DMS53 (cell line): ENCODE data around the gene NRIP3.

Experiments used
- DNase-seq: peaks from one replicate; lab custom pipeline; 2025; lab: John Stamatoyannopoulos, UW

Gene NRIP3

GRCh38 chr11:9003573-9004182, at the start of gene NRIP3:
Gene NRIP3 (minus strand): TSS chr11:9004001. CDS start chr11:9003935, 66 bp downstream.
- DNase-seq: peak; percentile 94

DNA sequence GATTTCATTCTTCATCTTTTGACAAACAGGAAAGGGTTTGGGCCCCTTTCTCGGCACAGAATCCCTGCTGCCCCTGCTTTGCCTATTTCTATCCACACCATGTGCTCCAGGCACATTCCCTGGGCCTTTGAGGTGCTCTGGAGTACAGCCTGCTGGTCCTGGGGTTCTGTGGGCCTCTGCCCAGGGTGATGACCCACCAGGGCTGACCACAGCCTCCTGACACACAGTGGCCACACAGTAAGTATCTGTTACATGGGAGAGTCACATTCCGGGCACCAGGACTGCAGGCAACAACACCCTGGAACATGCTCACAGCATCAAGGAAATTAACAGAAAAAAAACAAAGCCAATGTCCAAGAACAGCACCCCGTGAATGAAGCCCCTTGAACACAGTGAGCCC, 48.5 kb upstream of the NRIP3 start:
- no peak for DNase-seq

- no peak for DNase-seq
Measured at GRCh38 chr11:9049959-9050358, 46.2 kb upstream of the NRIP3 start.

- no peak for DNase-seq
Measured at GRCh38 chr11:9047964-9048523, 44.2 kb upstream of the NRIP3 start.

DNA sequence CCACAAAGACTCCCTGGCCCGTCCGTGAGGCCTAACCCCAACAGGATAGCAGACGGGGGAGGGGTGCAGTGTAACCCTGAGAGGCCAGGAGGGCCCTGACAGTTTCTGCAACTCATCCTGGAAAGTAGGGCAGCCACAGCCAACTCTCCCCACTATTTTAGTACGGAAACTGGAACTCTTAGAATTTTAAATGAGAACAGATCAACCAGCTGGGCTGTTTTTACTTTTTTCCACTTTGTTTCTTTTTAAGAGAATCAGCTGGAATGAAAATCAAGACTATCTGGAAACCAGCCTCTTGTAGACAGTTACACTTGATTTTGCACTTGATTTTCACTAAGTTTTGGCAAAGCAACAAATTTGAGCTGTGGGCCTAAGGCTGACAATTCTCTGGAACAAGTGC, 42.7 kb upstream of the NRIP3 start:
- DNase-seq: no peak

DNA sequence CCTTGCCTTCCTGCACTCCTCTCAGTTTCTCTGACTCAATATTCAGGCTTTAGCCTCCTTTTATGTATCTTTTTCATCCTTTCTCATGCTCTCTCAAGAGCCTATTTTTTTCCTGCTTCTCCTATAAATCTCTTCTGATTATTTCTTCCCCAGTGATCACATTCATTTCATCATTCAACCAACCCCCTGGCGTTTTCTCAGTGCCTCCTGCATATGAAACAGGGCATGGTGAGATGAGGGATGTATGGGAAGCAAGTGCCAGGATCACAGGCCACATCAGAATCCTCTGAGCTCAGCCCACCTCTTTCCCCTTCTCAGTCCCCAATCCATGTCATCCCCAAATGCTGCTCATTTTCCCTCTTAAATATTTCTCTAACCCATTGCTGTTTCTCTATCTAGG, 38.7 kb upstream of the NRIP3 start:
- no peak for DNase-seq

GRCh38 chr11:9041747-9042146, 37.9 kb upstream of the NRIP3 start:
- DNase-seq: no peak

DNA sequence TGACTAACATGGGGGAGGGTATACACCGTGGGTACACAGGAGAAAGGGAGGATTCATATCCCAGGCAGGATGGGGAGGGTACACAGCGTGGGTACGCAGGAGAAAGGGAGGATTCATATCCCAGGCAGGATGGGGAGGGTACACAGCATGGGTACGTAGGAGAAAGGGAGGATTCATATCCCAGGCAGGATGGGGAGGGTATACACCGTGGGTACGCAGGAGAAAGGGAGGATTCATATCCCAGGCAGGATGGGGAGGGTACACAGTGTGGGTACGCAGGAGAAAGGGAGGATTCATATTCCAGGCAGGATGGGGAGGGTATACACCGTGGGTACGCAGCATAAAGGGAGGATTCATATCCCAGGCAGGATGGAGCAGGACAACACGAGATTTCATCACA, 36.6 kb upstream of the NRIP3 start:
- DNase-seq: no peak

DNA sequence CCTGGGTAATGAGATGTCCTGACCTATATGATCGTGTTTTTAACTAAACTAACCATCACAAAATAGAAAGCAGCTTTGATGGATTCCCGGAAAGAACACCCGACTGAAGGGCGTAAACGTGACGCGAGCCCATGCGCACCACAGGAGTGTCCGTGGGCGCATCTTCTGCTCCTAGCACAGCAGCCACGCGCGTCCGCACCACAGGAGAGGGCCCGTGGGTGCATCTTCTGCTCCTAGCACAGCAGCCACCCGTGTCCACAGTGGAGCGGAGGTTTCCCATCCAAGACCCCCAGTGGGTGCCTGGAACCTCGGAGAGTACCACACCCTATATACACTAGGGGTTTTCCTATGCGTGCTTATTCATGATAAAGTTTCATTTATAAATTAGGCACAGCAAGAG, 36.1 kb upstream of the NRIP3 start:
- DNase-seq: no peak

DNA sequence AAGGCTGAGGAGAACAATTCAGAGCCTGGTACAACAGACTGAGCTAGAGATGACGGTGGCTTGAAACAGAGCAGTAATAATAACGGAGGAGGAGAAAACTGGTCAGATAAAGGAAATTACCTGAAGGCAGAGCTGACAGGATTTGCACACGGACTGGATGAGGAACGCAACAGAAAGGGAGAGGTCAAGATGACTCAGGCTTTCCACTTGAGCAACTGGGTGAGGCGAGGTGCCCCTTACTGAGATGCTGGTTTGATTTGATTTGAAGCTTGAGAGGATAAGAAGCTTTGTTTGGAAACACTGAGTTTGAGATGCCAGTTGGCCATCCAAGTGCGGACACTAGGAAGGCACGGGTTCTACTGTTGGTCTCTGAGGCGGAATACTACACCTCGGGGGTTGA, 35.4 kb upstream of the NRIP3 start:
- DNase-seq: no peak

DNA sequence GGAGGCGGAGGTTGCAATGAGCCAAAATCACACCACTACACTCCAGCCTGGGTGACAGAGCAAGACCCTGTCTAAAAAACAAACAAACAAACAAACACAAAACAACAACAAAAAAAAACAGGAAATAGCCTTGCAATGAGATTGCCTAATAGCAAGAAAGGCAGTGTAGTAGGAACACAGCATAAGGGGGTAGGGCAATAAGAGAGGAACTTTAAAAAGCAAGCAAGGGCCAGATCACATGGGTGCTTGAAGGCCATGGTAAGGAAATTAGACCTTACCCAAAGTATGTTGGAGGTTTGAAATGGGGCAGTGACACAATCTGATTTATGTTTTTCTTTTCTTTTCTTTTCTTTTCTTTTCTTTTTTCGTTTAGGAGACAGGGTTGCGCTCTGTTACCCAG, 34.7 kb upstream of the NRIP3 start:
- DNase-seq: no peak

GRCh38 chr11:9037963-9038362, 34.2 kb upstream of the NRIP3 start:
- DNase-seq: no peak

DNA sequence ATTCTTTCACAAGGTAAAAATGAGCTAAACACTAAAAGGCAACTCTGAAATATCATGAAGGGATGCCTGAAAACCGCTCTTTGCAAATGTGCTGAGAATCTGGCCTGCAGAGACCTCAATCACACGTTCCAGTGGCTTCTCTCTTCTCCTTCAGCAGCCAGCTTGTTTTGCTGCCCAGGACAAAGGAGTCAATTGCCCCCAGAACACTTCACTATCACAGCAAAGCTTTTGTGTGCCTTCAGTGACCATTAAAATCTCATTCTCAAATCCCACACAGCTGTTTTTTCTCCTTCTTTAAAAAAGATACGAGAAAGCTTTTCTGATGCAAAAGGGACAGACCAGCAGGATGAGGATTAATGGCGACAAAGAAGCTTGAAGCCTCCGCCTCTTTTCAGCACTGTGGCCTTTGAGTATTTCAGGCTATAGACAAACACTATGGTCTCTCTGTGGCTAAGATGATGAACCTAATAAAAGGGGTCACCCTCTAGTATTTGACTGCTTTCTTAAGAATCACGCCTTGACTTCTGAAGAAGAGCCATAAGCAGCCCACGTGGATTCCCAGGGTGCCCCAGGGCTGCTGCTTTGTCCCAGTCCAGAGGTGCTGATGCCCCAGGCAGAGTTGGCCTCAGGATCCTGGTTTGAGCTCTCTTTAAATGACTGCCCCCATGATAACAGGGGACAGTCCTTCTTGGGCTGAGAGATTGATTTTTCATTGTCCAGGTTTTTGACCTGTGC, 33.4 kb upstream of the NRIP3 start:
- no peak for DNase-seq

DNA sequence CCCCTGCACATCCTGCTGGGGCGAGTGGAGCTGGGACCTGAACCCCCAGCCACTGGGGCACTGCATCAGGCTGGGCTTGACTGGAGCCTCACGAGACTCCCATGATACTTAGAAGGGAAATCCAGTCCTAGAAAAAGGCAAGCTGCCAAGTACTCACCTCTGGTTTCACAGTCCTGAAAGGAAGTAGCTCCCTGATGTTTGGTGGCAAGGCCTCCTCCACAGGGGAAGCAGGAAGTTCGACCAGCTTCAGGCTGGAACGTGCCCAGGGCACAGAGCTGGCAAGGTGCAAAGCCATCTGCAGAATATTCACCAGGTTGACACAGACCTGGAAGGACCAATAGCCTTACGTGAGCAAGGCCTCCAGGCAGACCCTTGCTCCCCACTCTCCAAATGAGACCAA, 26.8 kb upstream of the NRIP3 start:
- peak; percentile 9 for DNase-seq

DNA sequence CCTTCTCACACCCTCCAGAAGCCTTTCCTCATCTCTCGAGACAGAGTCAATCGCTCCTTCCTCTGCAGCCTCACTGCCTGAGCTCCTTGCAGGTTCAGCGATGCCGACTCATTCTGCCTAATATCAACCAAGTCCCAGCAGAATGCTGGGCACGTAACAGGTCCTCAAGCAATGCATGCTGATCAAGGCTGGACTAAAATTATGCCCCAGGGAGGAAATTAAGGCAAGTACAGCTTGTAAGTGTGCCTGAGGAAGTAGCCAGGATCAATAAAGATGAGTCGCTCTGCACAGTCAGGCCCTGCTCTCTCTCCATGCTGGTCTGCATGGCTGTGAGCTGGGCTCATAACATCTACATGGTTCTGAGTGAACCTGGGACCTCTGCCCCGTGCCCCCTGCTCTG, 25.6 kb upstream of the NRIP3 start:
- no peak for DNase-seq

DNA sequence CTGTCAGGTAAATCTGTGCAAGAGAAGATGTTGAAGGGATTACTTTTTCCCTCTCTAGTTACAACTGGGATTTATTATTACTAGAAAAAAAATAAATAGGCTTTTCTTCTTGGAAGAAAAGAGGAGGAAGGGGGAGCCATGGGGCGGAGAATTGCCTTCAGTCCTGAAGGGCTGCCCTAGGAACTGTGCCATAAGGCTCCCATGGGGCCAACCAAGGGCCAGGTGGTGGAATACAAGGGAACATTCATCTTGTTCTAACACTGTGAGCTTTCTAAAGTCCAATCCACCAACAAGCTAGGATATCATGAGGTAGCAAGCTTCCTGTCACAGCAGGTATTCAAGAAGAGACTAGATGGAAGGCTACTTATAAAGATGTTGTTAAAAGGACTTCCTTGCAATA, 24.8 kb upstream of the NRIP3 start:
- DNase-seq: no peak

GRCh38 chr11:9025101-9025850, 21.5 kb upstream of the NRIP3 start:
- no peak for DNase-seq

- no peak for DNase-seq
Measured at GRCh38 chr11:9022961-9023680, 19.3 kb upstream of the NRIP3 start.

GRCh38 chr11:9020916-9021315, 17.1 kb upstream of the NRIP3 start:
- no peak for DNase-seq

GRCh38 chr11:9019861-9020260, 16.1 kb upstream of the NRIP3 start:
- no peak for DNase-seq

- DNase-seq: peak; percentile 33
Measured at GRCh38 chr11:9017773-9018172, 14.0 kb upstream of the NRIP3 start.

- DNase-seq: peak; percentile 53
Measured at GRCh38 chr11:9016916-9017642, 13.3 kb upstream of the NRIP3 start.
